SK-N-DZ (cell line): Measurements from ENCODE around the gene C9orf57.
"Not testable (repeated sequence)": the region's sequence is repeated elsewhere in the genome, so short reads cannot be mapped to it uniquely, and the experiment has no call there.

Experiments
- DNase-seq: peaks from one replicate; pipeline ENCODE4 v3.0.0-alpha.2; 2015; ENCODE audit warnings: low spot score
- small RNA-seq, 2 experiments: library from RNA; depleted of rRNA; stranded (forward); fragments of <200 nt; gene quantifications; one replicate each; pipeline ENCODE3, GENCODE V24; 2014

Gene C9orf57

GRCh38 chr9:72025906-72026305 is 34.5 kb downstream of the C9orf57 start:
- DNase-seq = no peak

DNA sequence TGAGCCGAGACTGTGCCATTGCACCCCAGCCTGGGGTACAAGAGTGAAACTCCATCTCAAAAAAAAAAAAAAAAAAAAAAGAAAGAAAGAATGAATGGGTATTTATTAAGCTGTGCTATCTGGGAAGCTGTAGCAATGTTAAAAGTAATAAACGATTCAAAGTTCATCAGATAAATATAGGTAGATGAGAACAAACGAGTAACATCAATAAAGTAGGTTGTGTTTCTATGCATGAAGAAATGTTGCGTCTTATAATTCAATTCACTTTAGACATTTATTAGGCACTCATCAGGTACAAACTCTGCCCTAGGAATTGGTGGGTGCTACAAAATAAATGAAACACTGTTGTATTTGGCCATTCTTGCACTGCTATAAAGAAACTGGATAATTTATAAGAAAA is 36.8 kb downstream of the C9orf57 start:
- no peak for DNase-seq

GRCh38 chr9:72022841-72023240 is 37.6 kb downstream of the C9orf57 start:
- no peak for DNase-seq

GRCh38 chr9:72013292-72013760 is 47.1 kb downstream of the C9orf57 start:
- DNase-seq = no peak

- no peak for DNase-seq
Observed at GRCh38 chr9:72012646-72013045, 47.8 kb downstream of the C9orf57 start.

- not testable (repeated sequence) for DNase-seq
Observed at GRCh38 chr9:72007726-72008125, 52.7 kb downstream of the C9orf57 start.

GRCh38 chr9:72006501-72006900 is 53.9 kb downstream of the C9orf57 start:
- DNase-seq = no peak

DNA sequence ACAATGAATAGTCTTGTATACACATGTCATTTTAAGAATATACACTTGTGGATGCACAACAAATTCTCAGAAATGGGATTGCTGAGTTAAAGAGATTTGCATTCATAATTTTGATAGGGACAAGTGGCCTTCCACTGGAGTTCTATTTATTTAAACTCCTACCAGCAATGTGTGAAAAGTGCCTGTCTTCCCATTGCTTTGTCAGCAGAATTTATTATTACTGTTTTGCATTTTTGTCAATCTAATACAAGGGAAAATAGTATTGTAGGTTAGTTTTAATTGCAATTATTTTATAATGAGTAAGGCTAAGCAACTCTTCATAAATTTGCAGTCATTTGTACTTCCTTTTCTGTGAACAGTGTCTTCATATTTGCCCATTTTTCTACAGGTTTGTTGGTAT is 55.0 kb downstream of the C9orf57 start:
- no peak for DNase-seq

Small RNA genes lying within 50 kb of the gene (small RNA-seq; reads per million reads assigned to genes)
- gene HSPB1P1 = 0 reads per million in 2 experiments
